Loucy (cell line): ENCODE data around the gene KRT34.
"Not testable (repeated sequence)": the region's sequence is repeated elsewhere in the genome, so short reads cannot be mapped to it uniquely, and the experiment has no call there.

Experiments
- H2AFZ ChIP-seq: fragments of 200-600 bp; sonication (generic); 2 replicates; pipeline ENCODE4 v1.6.0; 2016; ENCODE audit warnings: antibody characterized with exemption, mild to moderate bottlenecking, low read length, moderate library complexity
- H3F3A ChIP-seq: fragments of 200-600 bp; 2 replicates; pipeline ENCODE4 v1.6.0; 2016; ENCODE audit warnings: antibody characterized with exemption, low read depth, mild to moderate bottlenecking
- H3K27me3 ChIP-seq: fragments of 200-600 bp; sonication (generic); 2 replicates; pipeline ENCODE4 v1.6.1; 2014; ENCODE audit warnings: low read length, mild to moderate bottlenecking; ENCODE audit not compliant: insufficient read depth, poor library complexity, severe bottlenecking
- H3K36me3 ChIP-seq: fragments of 200-600 bp; sonication (generic); 2 replicates; pipeline ENCODE4 v1.6.1; 2016; ENCODE audit warnings: low read length; ENCODE audit not compliant: insufficient read depth
- H3K4me1 ChIP-seq: fragments of 200-600 bp; sonication (generic); 2 replicates; pipeline ENCODE4 v1.5.1; 2014; ENCODE audit warnings: low read length, mild to moderate bottlenecking; ENCODE audit not compliant: insufficient read depth, poor library complexity, severe bottlenecking
- H3K4me2 ChIP-seq: fragments of 200-600 bp; sonication (generic); 2 replicates; pipeline ENCODE4 v1.6.0; 2014; ENCODE audit warnings: antibody characterized with exemption, low read length, low read depth, mild to moderate bottlenecking; ENCODE audit not compliant: poor library complexity, severe bottlenecking
- H3K4me3 ChIP-seq: fragments of 200-600 bp; sonication (generic); 2 replicates; pipeline ENCODE4 v1.5.1; 2014; ENCODE audit warnings: low read length, mild to moderate bottlenecking, mixed read lengths; ENCODE audit not compliant: poor library complexity, severe bottlenecking
- H3K79me2 ChIP-seq: fragments of 200-600 bp; sonication (generic); 2 replicates; pipeline ENCODE4 v1.6.1; 2014; ENCODE audit warnings: low read length; ENCODE audit not compliant: insufficient read depth
- H3K9ac ChIP-seq: fragments of 200-600 bp; sonication (generic); 2 replicates; pipeline ENCODE4 v1.6.0; 2014; ENCODE audit warnings: mild to moderate bottlenecking, low read depth, low read length, moderate library complexity; ENCODE audit not compliant: poor library complexity, severe bottlenecking
- H3K9me2 ChIP-seq: fragments of 200-600 bp; sonication (generic); replicated peaks from 2 replicates; pipeline ENCODE4 v1.6.1; 2016; ENCODE audit warnings: low read depth, low read length, mixed read lengths
- H3K9me3 ChIP-seq: fragments of 200-600 bp; sonication (generic); 2 replicates; pipeline ENCODE4 v1.6.1; 2014; ENCODE audit warnings: mild to moderate bottlenecking, antibody characterized with exemption, low read length, low read depth; ENCODE audit not compliant: insufficient read depth
- H4K20me1 ChIP-seq: fragments of 200-600 bp; sonication (generic); 2 replicates; pipeline ENCODE4 v1.6.0; 2014; ENCODE audit warnings: antibody characterized with exemption, low read length, mild to moderate bottlenecking; ENCODE audit not compliant: insufficient read depth, poor library complexity, severe bottlenecking
- EZH2phosphoT487 ChIP-seq: fragments of 200-600 bp; IDR thresholded peaks from 2 replicates; pipeline ENCODE4 v1.6.1; 2018; ENCODE audit warnings: antibody characterized with exemption, mild to moderate bottlenecking, moderate library complexity, borderline replicate concordance
- TF ChIP-seq, protein P1 (sequence below): fragments of 200-600 bp; sonication (generic); conservative IDR thresholded peaks from 2 replicates; pipeline ENCODE4 v1.5.1; 2014; ENCODE audit warnings: mild to moderate bottlenecking, antibody characterized with exemption, low read length

KRT34 gene

DNA sequence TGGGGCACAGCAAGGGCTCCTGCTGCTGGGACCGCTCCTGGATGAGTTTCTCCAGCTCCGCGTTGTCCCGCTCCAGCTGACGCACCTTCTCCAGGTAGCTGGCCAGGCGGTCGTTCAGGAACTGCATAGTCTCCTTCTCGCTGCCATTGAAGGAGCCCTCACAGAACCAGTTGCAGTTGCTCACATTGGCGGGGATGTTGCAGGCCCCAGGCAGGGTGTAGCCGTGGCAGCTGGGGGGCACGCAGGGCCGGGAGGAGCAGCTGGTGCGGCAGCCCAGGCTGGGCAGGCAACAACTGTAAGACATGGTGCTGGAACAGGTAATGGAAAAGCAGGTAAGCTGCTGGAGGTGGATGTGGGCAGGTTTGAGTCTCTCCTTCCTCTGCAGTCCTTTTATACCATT, at the start of gene KRT34:
Gene KRT34 (minus strand): TSS at position 364 of the 400 bp plus-strand sequence. CDS start 60 bp downstream, at position 304.
- not testable (repeated sequence) for H3K9ac ChIP-seq, H3F3A ChIP-seq, H3K9me2 ChIP-seq, H3K9me3 ChIP-seq, H3K36me3 ChIP-seq, H3K27me3 ChIP-seq, H3K79me2 ChIP-seq, H4K20me1 ChIP-seq, H2AFZ ChIP-seq, H3K4me2 ChIP-seq, H3K4me1 ChIP-seq, H3K4me3 ChIP-seq

DNA sequence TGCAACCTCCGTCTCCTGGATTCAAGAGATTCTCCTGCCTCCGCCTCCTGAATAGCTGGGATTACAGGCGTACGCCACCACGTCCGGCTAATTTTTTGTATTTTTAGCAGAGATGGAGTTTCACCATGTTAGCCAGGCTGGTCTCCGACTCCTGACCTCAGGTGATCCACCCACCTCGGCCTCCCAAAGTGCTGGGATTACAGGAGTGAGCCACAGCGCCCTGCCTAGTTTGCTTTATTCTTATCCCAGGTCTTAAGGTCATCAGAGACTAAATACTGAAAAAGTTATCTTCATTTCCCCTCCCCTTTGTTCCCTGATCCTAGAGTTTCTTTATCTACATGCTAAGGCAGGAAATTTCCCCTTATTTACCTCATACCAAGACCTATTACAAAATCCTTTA, 48.3 kb upstream of the KRT34 start:
- not testable (repeated sequence) for H3K4me2 ChIP-seq, H3K9ac ChIP-seq, H4K20me1 ChIP-seq, H2AFZ ChIP-seq, H3K9me3 ChIP-seq, H3K9me2 ChIP-seq, H3K4me3 ChIP-seq, H3K27me3 ChIP-seq, H3F3A ChIP-seq, H3K36me3 ChIP-seq, H3K4me1 ChIP-seq, H3K79me2 ChIP-seq

DNA sequence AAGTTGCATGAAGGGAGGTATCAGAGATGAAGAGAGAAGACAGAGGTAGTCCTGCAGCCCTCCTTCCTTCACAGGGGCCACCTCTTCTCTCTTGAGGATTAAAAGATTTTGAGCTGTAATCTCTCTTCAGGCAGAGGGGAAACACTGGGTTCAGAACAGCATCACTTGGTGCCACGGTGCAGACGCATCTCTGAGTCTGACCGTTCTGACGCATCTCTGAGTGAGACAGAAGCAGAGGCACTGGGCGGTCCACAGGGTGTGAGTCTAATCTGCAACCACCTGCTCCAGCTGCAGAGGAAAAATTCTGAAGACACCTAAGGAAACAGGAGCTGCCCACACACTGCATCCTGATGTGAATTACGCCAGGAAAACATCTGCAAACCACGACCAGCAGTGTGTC, 47.6 kb upstream of the KRT34 start:
- H3K9ac ChIP-seq = no peak overlapping the region
- H3K36me3 ChIP-seq = no peaks in the 10 kb centered on the region
- H3K9me3 ChIP-seq = no peaks in the 10 kb centered on the region
- no peak overlapping the region for H3K4me3 ChIP-seq
- no peaks in the 10 kb centered on the region for H4K20me1 ChIP-seq
- no peak for TF ChIP-seq EZH2phosphoT487
- TF ChIP-seq, protein P1, sequence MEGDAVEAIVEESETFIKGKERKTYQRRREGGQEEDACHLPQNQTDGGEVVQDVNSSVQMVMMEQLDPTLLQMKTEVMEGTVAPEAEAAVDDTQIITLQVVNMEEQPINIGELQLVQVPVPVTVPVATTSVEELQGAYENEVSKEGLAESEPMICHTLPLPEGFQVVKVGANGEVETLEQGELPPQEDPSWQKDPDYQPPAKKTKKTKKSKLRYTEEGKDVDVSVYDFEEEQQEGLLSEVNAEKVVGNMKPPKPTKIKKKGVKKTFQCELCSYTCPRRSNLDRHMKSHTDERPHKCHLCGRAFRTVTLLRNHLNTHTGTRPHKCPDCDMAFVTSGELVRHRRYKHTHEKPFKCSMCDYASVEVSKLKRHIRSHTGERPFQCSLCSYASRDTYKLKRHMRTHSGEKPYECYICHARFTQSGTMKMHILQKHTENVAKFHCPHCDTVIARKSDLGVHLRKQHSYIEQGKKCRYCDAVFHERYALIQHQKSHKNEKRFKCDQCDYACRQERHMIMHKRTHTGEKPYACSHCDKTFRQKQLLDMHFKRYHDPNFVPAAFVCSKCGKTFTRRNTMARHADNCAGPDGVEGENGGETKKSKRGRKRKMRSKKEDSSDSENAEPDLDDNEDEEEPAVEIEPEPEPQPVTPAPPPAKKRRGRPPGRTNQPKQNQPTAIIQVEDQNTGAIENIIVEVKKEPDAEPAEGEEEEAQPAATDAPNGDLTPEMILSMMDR = no peak
- no peaks in the 10 kb centered on the region for H3K27me3 ChIP-seq
- no peak overlapping the region for H3K4me2 ChIP-seq
- no peaks in the 10 kb centered on the region for H3K9me2 ChIP-seq
- no peaks in the 10 kb centered on the region for H3F3A ChIP-seq
- H3K79me2 ChIP-seq = no peaks in the 10 kb centered on the region
- no peak overlapping the region for H2AFZ ChIP-seq
- H3K4me1 ChIP-seq = no peaks in the 10 kb centered on the region

DNA sequence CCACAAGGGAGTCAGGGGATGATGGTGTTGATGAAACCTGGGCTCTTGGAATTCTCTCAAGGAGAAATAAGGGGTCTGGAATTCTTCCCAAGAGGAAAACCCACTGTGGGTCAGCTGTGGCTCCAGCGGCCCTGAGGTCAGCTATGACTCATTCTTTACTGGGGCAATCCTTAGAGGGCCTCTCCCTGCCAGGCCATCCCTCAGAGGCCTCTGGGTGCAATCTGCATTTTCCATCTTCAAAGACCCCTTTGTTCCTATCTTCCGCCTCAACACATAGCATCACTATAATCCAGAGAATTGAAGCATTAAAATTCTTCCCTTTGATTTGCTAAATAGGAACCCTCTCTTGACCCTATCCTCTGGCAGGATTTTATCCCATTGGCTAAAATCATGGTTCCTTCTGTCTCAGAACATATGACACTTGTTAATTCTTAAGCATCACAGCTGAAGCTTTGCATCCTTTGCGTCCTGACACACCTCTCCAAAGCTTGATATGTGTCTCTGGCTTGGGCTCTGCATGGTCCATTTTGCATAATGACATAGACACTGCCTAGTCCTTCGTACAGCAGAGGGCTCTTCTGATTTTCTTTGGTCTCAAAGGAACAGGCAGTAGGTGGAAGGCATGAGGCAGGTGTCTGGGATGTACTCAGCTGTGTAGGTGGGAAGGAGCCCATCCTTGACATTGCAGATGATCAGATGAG, 46.6 kb upstream of the KRT34 start:
- Histone ChIP-seq H4K20me1 (no peaks in the 10 kb centered on the region), H3K9me3 (no peaks in the 10 kb centered on the region), H3K36me3 (no peaks in the 10 kb centered on the region), H3K27me3 (no peaks in the 10 kb centered on the region), H3K4me3 (no peak overlapping the region), H3F3A (no peaks in the 10 kb centered on the region), H3K9ac (no peak overlapping the region), H3K4me2 (no peak overlapping the region), H3K9me2 (no peaks in the 10 kb centered on the region), H2AFZ (no peak overlapping the region), H3K79me2 (no peaks in the 10 kb centered on the region), H3K4me1 (no peaks in the 10 kb centered on the region)
- TF ChIP-seq, protein P1 = no peak
- TF ChIP-seq EZH2phosphoT487 = no peak
